HG03175 (cell line): ENCODE measurements around the gene SSH2.

Source experiments
- ATAC-seq: cut with Tn5 transposase; IDR thresholded peaks from one replicate; pipeline ENCODE4 v1.9.1; 2021; ENCODE audit warnings: mild to moderate bottlenecking, moderate library complexity; ENCODE audit not compliant: unreplicated experiment

SSH2 gene

DNA sequence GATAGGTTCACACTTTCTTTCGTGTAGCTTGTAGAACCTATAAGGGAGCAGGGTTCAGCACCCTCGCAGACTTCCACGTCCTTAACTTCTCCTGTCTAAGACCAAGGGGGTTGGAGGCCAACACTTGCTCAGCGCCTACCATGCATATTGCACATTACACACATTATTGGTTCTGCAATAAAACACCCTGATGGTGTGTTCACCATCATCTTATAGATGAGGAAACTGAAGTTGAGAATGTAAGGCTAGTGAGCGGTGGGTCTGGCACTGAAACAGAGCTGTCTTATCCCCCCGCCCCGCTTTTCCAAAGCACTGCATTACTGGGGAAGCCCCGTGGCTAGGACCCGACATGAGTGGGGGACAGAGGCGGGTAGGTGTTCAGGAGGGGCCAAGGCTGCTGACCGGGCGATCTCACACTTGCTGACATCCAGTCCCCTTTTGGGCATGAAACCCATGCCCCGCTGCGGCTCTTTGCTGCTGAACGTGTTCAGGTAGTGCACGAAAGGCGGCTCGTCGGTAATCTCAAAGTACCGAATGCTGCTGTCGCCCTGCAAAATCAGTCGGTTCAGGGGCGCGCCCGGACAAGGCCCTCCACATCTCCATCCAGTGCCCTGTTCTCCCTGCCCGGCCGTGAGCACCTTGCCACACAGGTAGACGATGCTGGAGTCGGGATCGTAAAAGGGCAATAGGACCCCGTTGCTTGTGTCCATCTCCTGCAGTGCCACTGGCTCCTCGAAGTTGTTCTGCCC lies 313.6 kb downstream of the SSH2 start:
- no peak for ATAC-seq

DNA sequence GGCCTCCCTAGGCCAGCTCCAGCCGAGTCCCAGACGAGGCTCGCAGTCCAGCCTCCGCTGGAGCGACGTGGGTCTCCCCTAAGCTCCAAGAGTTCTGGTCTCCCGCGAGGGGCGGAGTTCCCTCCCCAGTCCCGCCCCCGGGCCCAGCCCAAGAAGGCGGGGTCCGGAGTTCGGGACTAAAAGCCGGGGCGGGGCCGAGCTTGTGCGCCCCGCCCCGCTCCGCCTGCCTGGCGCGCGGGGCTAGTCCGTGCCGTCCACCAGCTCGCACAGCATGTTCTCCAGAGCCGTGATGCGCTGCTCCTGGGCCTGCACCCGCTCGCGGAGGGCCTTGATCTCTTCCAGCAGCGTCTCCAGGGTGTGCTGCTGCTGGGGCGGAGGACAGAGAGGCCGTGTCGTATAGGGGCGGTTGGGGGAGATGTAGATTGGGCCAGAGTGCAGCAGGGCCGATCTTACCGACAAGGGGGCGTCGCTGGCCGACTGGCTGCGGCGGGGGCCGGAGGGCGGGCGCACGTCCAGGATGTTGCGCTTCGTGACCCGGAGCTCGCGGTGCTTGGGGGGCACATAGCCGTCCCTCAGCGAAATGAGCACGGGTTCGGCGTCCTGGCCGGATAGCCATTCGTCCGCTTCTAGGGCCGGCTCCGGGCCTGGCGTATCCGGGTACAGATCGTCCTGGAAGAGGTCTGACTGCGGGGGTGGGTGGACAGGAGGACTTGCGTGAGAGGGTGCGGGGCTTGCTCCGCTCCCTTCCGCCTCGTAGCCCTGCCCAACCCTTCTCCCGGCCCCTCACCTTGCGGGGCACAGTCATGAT lies 314.3 kb downstream of the SSH2 start:
- peak; percentile 37 for ATAC-seq

DNA sequence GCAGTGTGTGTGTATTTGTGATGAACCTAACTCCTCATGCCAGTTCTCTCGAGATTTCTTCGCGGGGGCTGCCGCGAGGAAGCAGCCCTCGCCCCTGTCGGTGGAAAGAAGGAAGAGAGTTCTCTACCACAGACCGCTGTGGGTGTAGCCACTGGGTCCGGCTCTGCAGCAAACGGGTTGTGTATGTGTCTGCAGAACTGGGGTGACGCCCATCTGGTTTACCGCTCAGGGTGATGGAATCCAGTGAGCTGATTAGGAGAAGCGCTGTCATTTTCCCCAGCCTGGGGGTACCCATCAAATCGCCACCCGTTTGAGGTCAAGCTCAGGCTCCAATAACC lies 315.0 kb downstream of the SSH2 start:
- no peak for ATAC-seq

DNA sequence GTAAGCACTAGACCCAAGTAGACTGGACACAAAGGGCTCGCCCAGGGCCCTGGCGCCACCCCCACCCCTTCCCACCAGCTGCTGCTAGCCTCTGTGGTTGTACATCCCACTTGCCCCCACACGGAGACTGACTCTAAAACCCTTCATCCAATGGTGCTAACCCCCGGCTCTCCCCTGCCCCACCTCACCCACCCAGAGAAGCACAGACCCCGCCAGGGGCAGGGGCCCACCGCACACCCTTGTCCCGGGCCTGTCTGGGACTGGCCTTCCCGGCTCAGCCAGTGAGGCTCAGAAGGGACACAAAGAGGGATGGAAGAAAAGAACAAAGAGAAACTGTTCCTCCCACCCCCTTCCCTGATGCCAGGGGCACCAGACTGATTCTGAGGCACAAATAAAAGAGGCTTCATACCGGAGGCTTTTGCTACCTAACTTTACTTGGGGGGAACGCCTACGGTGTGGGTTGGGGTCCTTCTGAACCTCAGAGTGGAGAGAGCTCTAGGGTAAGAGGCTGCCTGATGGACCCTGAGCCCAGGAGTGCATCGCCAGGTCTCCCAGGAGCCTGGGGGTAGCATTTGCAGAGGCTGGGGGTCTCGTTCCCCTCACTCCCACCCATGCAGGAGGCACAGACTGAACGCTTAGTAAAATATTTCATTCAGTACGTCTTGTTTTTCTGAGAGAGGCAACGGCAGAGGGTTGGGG lies 315.5 kb downstream of the SSH2 start:
- ATAC-seq = no peak

DNA sequence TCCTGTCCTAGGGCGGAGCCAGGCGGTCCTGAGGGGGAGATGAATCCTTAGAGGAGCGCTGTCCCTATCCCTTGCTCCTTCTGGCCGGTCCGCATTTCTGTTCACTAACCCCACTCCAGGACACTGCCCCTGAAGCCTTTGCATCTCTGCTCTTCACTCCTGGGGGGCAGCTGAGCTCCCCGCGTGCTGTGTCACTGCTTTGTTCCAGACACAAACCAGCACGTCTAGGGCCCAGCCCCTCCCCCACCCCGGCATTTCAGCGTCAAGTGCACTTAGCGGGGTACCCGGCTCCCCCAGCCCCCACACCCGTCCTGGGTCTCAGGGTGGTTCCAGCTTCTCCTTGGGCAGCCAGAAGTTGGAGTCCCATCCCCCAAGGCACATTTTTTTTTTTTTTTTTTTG lies 316.2 kb downstream of the SSH2 start:
- ATAC-seq = no peak

DNA sequence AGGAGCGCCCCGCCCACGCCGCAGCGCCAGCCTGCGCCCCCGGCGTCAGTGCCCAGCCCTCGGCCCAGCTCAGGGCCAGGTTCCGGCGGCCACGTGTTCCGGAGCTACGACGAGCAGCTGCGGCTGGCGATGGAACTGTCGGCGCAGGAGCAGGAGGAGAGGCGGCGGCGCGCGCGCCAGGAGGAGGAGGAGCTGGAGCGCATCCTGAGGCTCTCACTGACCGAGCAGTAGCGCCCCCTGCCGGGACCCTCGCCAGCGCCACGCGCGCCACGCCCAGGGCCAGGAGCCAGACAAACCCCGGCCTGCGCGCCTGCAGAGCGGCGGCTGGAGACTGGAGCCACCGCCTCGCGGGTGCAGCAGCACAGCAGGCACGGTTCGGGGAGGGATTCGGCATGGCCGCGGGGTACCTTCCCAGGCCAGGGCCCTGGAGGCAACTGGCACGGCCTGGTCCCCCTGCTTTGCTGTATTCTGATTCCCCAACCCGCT lies 316.6 kb downstream of the SSH2 start:
- no peak for ATAC-seq

DNA sequence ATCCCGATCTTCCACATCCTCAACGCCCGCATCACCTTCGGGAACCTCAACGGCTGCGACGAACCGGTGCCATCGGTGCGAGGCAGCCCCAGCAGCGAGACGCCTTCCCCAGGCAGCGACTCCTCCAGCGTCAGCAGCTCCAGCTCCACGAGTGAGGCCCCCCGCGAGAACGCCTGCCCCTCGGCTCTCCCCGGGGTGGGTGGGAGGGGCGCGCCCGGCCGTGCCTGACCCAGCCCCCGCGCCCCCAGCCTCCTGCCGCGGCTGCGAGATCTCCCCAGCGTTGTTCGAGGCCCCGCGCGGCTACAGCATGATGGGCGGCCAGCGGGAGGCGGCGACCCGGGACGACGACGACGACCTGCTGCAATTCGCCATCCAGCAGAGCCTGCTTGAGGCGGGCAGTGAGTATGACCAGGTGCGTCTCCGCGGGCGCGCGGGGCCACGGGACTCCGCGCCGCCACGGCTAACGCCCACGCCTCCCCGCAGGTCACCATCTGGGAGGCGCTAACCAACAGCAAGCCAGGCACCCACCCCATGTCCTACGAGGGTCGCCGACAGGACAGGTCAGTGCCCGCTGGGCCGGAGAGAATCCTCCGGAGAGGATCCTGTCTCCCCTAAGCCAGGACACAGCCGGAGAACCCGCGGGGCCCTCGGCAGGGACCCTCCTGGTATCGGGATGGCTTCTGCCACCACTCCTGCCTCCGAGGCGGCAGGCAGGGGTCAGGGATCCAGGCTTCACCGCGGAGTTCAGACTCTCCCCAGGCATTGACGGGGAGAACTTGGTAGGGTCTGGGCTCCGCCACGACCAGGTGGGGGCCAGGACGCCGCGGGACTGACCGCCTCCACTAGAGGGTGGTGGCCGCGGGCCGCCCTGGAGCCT lies 317.4 kb downstream of the SSH2 start:
- no peak for ATAC-seq

DNA sequence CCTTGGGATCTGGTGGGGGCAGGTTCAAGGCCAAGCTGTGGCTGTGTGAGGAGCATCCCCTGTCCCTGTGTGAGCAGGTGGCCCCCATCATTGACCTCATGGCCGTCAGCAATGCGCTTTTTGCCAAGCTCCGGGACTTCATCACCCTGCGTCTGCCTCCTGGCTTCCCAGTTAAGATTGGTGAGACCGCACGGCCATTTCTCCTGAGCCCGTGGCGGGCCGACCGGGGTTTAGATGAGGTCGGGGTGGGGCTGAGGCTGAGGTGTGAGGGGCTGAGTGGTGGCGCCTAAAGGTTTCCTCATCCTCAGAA lies 318.0 kb downstream of the SSH2 start:
- ATAC-seq = no peak

DNA sequence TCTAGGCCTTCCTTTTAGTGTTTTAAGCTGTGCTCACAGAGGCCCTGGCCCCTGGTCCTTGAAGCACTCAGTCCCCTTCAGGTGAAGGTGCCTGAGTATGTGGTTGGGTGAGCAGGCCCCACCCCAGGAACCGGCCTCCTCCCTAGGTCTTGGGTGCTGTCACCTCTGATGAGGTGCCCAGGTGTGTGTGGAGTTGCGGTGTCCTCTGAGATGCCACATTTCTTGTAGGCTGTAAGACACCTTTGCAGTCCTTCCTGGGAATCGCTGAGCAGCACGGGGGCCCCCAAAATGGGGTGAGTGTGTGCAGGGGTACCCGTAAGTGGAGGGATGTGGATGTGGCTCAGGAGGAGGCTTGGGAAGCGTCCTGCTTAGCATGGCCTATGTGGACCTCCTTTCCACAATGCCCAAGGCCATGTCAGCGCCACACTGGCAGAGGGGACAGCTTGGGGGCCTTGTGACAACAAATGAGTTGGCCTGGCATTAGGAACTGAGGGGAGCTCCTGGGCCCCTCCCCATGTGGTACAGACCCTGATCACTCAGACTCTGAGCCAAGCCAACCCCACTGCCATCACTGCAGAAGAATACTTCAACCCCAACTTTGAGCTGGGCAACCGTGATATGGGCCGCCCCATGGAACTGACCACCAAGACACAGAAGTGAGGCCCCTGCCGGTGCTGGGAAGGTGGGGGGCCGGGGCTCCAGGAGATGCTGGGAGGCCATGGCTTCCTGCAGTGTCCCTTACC lies 318.5 kb downstream of the SSH2 start:
- ATAC-seq = no peak

DNA sequence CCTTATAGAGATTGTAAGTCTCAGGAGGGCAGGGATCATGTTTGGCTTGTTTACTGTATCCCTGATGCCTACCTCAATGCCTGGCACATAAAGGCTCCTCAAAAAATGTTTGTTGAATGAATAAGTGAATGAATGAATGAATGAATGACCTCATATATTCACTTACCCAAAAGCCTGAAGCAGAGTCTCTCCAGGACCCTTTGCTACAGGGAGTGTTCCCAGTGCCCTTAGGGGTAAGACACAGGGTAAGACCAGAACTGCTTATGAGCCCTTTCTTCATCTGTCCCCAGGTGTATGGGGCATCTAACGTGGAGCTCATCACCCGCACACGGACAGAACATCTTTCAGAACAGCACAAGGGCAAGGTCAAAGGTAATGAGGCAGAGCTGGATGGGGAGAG lies 319.6 kb downstream of the SSH2 start:
- ATAC-seq = no peak

DNA sequence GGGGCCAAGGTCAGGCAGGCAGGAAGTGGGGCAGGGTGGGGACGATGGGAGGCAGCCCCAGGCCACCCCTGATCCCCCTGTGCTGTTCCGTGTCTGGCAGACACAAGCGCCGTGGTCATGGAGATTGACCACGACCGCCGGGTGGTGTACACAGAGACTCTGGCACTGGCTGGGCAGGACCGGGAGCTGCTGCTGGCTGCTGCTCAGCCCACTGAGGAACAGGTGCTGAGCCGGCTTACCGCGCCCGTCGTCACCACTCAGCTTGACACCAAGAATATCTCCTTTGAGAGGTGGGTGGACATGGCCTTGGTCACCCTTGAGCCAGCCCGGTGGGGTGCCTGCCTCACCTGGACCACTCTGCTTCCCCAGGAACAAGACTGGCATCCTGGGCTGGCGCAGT lies 321.0 kb downstream of the SSH2 start:
- no peak for ATAC-seq

DNA sequence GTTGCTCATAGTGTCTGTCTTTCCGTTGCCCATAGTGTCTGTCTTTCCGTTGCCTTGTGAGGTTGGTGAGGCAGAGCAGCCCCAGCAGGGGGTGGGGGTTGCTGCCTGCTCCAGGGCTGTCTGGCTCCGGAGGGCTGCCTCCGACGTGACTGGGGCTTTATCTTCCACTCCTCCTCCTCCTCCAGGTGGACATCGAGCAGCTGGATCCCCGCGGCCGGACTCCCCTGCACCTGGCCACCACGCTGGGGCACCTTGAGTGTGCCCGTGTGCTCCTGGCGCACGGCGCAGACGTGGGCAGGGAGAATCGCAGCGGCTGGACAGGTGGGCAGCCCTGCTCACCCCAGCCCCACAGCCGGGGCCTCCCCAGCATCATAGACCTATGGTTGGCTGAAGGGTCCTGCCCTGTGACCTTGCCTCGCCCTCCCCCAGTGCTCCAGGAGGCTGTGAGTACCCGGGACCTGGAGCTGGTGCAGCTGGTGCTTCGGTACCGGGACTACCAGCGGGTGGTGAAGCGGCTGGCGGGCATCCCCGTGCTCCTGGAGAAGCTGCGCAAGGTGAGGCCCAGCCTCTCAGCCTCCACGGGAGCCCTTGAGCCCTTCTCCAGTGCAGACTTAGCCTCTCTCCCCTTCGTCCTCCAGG lies 322.4 kb downstream of the SSH2 start:
- no peak for ATAC-seq

DNA sequence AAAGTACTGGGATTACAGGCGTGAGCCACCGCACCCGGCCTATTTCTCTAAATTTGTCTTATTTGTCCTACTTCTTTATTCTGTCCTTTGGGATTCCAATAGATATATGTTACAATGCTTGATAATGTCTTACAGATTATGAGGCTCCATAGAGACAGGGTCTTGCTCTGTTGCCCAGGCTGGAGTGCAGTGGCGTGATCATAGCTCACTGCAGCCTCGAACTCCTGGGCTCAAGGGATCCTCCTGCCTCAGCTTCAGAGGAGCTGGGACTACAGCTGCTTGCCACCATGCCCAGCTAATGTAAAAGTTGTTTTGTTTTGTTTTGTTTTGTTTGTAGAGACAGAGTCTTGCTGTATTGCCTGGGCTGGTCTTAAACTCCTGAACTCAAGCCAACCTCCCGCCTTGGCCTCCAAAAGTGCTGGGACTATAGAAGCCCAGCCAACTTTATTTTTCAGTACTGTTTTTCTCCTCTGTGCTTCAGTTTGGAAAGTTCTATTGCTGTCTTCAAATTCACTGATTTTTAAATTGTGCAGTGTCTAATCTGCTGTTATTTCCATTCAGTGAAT lies 326.8 kb downstream of the SSH2 start:
- no peak for ATAC-seq

DNA sequence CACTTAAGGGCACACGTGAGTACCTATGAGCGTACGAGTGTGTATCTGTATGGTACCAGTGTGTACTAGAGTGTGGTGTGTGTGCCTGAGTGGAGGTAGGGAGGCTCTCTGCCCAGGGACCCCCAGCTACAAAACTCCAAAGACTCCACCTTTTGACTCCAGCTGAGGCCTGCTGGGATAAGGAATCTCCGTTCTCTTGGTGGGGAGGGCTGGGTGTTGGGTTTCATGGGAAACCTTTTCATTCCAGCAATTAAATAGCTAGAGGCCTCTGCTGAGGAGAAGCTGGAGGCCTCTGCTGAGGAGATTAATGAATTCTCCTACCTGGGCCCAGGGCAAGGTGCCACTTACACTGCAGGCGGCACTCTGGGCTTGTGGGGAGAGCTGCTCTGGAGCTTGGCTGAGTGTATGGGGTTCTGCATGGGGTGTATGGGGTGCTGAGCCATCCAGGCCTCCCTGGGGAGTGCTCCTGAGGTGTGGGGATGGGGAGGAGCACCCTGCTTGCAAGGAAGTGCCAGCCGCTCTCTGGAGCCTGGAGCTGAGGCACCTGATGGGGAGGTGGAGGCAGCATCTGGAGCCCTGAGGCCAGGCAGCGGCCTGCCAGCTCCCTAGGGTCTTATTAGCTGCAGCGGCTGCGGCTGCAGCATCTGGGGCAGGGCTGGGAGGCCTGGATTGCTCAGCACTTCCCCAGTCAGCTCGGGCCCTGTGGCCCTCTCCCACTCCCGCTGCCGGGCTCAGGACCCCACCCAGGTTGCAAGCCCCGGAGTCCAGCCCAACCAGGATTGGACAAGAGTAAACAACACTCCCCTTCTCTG lies 332.5 kb downstream of the SSH2 start:
- no peak for ATAC-seq

DNA sequence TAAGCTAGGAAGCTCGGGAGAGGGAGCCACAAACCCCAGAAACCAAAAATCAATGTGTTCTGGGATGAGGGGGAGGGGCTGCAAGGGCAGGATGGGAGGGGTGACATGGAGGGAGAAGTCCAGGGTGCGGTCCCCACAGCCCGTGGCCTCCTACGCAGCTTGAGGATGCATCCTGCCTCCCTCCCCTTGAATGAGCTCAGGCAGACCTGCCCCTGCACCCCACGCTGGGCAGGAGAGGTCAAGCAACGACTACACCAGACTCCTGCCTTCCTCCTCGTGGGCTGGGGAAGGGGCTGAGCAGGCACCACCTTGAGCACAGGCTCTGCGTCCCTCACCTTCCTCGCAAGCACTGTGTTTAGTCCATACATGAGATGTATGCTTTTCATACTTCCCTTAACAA lies 333.2 kb downstream of the SSH2 start:
- ATAC-seq = no peak

DNA sequence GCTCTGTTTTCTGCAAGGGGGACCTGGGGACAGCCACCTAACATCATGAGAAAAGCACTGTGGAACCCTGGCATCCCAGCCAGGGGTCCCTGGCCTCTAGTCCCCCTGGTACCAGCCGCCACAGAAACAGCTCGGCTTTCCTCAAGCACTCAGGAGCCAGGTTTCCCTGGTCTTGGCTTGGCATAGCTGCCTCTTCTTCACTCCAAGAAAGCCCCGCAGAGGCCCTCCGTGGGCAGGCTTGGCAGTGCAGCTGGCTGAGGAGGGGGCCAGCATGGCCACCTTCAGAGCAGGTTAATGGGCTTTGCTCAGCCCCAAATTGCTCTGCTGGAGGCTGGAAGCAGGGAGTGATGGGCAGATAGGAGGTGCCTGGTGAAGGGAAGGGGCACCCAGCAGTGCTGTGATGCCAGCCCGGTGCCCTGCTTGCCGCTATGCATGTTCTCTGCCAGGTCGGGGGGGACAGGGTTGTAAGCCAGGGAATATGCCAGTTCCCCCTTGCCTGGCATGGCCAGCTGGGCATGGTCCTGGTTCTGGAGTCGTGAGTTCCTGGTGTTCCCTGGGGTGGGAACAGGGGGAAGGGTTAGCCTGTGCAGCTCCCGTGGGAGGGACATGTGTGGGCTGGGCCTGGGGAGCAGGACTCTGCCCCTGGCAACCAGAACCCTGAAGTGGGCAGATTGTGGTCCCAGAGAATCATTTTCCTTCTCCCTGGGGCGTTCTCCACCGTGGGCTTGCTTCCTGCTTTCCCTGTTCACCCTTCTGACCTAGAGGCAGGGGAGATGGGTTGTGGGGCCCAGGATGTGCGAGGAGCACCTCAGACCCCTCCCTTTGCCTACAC lies 333.9 kb downstream of the SSH2 start:
- no peak for ATAC-seq

DNA sequence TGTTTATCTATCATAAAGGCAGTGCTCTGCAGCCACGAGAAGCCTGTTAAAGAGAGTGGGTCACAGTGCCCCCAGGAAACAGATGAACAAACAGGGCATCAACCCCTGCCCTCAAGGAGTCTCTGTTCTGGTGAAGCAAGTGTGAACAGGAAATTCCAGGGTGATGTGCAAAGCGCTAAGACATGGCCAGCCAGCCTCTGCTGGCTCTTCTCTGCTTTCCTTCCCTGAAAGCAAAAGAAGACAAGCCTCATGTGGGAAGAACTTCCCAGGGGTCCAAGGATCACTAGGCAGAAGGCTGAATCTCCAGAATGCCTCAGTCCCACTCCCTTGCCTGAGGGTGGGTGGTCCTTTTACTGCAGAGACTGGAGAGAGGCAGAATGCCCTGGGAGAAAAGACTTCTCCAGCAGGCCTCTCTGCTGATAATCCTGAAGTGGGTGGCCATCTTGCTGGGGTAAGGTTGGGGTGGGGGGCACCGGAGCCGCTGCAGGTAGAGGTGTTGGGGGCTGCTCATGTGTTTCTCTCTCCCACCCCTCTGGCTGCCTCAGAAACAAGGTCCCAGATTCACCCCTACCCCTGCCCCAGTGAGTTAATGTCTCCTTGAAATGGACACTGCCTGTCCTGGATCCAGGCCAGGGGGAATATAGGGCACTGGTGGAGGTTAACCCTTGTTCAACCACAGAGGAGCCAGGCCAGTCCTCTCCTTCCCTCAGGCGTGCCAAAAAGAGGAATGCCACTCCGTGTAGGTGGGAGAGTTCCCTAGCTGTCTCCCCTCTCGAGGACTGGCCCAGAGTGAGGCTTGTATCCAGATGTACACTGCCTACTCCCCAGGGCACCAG lies 334.7 kb downstream of the SSH2 start:
- ATAC-seq = no peak
